Peyer's patch (tissue), 4 donors: Measurements from ENCODE around the gene NDUFA11.

Experiments used
- POLR2A ChIP-seq, 2 donors: fragments of 450-650 bp; IDR thresholded peaks; one replicate each; pipeline ENCODE4 v1.5.1; 2017; ENCODE audit warnings: antibody characterized with exemption in 2 of 2, mild to moderate bottlenecking in 2 of 2, moderate library complexity in 2 of 2
- TF ChIP-seq, protein P1 (sequence below), 6 experiments: fragments of 450-650 bp in 4 of 6; fragments of 200-600 bp in 2 of 6; sonication (generic) in 1 of 6; IDR thresholded peaks; one replicate each; pipeline ENCODE4 v1.5.1; 2017 to 2019; ENCODE audit warnings: antibody characterized with exemption in 6 of 6, mild to moderate bottlenecking in 3 of 6, moderate library complexity in 1 of 6

DNA sequence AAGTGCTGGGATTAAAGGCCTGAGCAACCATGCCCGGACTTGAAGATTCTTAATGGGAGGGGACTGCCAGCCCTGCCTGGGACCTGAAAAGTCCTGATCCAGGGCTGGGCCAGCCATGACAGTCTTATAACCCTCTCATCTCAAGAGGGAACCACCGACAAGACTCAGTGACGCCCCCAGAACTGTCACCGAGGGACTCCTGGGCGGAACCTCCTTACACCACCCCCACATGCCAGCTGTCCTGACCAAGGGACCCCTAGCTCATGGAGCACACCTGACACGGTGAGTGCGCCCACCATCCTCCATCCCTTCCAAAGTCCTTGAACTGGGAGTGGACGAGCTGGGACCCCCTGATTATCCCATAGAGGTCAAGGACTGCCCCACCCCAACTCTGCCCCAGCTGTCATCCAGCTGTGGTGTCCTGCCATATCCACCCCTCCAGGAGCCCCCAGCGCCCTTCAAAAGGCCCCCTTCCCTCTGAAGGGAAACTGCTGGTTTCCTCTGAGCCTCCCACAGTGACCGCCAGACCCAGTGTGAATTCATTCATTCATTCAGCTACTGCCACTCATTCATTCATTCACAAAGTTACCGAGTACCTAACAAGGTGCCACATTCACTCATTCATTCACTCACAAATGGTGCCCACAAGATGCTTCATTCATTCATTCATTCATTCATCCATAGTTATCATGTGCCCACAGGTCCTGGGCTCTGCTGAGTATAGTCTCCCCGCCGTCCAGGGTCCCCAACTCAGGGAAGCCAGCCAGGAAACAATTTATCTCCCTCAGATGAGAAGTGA is 3.7 kb downstream of the NDUFA11 start:
- no peak for TF ChIP-seq POLR2A (IDR thresholded peaks at IDR 0.05)
- TF ChIP-seq, protein P1, sequence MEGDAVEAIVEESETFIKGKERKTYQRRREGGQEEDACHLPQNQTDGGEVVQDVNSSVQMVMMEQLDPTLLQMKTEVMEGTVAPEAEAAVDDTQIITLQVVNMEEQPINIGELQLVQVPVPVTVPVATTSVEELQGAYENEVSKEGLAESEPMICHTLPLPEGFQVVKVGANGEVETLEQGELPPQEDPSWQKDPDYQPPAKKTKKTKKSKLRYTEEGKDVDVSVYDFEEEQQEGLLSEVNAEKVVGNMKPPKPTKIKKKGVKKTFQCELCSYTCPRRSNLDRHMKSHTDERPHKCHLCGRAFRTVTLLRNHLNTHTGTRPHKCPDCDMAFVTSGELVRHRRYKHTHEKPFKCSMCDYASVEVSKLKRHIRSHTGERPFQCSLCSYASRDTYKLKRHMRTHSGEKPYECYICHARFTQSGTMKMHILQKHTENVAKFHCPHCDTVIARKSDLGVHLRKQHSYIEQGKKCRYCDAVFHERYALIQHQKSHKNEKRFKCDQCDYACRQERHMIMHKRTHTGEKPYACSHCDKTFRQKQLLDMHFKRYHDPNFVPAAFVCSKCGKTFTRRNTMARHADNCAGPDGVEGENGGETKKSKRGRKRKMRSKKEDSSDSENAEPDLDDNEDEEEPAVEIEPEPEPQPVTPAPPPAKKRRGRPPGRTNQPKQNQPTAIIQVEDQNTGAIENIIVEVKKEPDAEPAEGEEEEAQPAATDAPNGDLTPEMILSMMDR (IDR thresholded peaks at IDR 0.05): no peak
